RPMI7951 (cell line): Measurements from ENCODE around the gene TNRC6A. TPM values are rescaled to one million over a fixed set of nuclear protein-coding genes. Genes with fewer than 3 reads are reported as not detected.
A peak's percentile ranks its signal among the peaks of the same experiment; 100 is the strongest.
"Not testable (repeated sequence)": the region's sequence is repeated elsewhere in the genome, so short reads cannot be mapped to it uniquely, and the experiment has no call there.

Experiments used
- DNase-seq: peaks from one replicate; pipeline ENCODE4 v3.0.0-alpha.2; 2012; ENCODE audit warnings: low read depth
- total RNA-seq: library from RNA; depleted of rRNA; stranded (reverse); fragments of >200 nt; shearing (Covaris generic); gene quantifications from 2 replicates; pipeline ENCODE4 v1.2.3, GENCODE V29; 2014

Gene TNRC6A
- total RNA-seq, 1 experiment from 2014 or later = 11.9 TPM

DNA sequence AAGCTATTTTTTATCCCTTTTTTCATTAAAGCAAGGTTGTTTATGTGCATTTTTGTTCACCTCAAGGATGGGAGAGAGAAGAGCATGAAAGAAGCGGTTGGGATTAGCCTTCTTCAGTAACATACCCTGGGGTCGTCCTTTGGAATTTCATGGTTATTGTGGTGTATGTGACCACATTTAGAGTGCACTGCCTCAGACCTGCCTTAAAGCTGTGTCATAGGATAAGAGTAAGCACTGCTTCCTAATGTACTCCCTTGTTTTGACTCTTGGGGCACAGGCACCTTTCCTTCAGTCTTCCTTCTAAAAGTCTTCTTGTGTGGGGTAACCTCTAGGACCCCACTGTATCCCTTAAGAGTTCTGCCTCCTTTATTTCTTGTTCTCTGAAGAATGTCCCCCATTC, 28.9 kb downstream of the TNRC6A start:
- DNase-seq = peak; percentile 36

GRCh38 chr16:24759006-24759405, 29.6 kb downstream of the TNRC6A start:
- no peak for DNase-seq

DNA sequence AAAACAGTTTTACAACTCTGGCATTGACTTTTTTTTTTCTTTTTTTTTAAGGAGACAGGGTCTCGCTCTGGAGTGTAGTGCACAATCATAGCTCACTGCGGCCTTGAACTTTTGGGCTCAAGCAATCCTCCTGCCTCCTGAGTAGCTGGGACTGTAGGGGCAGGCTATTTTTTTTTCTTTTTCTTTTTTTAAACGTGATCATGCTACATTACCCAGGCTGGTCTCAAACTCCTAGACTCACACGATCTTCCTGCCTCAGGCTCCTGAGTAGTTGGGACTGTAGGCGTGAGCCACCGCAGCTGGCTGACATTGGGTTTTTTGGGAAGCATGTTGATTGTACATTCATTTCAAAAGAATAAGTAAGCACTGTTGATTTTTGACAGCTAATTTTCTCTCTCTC, 32.1 kb downstream of the TNRC6A start:
- no peak for DNase-seq

DNA sequence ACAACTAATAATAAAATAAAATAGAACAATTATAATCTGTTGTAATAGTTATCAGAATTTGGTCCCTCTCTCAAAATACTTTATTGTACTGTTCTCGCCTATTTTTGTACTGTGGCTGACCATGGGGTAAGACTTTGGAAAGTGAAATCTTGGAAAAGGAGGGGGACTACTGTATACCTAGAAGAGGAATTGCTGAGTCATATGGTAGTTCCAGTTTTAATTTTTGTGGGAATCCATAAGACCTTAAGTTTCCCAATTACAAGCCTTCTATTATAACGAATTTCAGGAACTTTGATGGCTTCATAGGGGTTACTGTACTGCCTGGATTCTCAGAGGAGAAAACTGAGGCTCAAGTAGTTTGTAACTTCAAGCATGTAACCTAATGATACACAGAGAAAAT, 35.5 kb downstream of the TNRC6A start:
- no peak for DNase-seq

DNA sequence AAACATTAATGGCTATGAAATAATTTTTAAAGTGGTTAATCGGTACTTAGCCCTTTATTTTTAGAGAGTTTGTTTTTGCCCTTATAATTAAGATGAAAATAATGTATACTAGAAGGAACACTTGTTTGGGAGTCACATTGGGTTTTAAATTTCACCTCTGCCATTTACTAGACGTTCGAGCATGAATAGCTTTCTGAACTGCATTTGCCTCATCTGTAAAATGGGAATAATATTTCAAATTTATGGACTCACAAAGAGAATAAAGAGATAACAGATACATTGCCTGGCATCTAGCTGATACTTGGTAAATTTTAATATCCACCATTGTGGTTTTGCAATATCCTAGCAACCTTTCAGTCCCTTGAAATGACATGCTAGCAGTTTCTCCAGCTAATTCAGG, 36.6 kb downstream of the TNRC6A start:
- no peak for DNase-seq

- DNase-seq = no peak
Observed at GRCh38 chr16:24769806-24770205, 40.4 kb downstream of the TNRC6A start.

GRCh38 chr16:24771132-24771778, 41.8 kb downstream of the TNRC6A start:
- peak; percentile 20 for DNase-seq

DNA sequence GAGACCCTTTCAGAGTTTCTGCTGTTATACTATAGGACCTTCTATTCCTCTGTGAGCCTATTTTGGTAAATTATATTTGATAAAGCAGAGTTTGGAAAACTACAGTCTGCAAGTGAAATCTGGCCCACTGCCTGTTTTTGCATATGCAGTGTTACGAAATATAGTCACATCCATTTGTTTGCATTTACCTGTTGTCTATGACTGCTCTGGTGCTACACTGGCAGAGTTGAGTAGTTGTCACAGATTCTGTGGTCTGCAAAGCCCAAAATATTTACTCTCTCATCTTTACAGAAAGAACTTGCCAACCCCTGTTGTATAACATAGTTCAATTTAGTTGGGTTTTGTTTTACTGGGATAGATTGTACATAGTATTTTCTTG, 42.3 kb downstream of the TNRC6A start:
- DNase-seq = no peak

- no peak for DNase-seq
Observed at GRCh38 chr16:24773771-24774427, 44.4 kb downstream of the TNRC6A start.

DNA sequence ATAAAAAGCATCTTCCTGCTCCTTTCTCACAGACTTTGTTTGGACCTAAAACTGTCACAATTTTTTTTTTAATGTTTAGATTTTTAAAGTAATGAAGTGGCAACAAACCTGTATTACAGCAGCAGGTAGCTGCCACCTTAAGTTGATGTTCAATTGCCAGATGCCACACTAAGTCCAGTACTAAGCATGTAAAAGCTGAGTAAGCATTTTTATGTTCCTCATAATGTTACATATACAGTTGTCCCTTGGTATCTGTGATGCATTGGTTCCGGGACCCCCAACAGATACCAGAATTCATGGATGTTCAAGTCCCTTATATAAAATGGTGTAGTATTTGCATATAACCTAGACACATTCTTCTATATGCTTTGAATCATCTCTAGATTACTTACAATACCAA, 45.1 kb downstream of the TNRC6A start:
- DNase-seq = no peak

DNA sequence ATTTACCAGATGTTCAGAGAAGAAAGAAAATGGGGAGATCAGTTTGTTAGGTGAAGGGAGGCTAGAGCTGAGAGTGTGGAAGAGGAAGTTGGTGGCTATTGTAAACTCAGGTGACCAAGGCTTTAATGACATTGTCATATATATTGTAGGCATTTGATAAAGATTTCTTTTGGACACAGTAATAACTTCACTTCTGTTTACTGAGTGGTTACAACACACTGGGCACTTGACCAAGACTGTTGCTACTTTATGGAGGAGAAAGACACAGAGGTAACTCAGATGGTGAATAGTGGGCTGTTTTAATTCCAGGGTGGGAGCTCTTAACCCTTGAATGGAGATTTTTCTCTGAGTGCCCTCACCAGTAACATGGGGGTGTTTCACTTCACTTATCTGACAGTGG, 46.0 kb downstream of the TNRC6A start:
- no peak for DNase-seq

DNA sequence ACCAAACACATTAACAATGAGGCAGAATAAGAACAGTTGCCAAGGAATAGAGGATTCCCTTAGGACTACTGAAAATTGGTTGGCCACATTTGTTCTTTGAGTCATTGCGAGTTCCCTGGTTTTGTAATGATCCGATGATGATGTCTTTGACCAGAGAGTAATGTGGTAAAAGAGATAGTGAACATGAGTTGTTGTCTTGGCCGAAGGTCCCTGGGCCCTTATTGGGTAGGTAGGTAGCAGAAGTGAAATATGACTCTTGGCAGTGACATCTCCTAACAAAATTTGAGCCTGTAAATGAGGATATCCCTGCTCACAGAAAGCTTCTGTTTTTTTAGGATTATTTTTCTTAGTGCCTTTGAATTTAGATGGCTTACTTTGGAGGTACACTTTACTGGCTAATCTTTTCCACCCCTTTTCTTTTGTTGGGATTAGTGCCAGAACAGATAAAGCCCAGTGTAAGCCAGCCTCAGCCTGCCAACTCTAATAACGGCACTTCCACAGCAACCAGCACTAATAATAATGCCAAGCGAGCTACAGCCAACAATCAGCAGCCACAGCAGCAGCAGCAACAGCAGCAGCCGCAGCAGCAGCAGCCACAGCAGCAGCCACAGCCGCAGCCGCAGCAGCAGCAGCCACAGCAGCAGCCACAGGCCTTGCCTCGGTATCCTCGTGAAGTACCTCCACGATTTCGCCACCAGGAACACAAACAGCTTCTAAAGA, 47.2 kb downstream of the TNRC6A start:
- DNase-seq = no peak

- no peak for DNase-seq
Observed at GRCh38 chr16:24778671-24779070, 49.2 kb downstream of the TNRC6A start.

- no peak for DNase-seq
Observed at GRCh38 chr16:24781256-24781655, 51.8 kb downstream of the TNRC6A start.

DNA sequence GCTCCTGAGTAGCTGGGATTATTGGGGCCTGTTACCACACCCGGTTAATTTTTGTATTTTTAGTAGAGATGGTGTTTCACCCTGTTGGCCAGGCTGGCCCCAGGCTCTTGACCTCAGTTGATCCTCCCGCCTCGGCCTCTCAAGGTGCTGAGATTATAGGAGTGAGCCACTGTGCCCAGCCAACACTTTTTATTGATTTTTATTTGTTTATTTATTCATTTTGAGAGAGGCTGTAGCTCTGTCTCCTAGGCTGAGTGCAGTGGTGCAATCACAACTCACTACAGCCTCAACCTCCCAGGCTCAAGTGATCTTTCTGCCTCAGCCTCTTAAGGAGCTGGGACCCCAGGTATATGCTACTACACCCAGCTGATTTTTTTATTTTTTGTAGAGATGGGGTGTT, 54.7 kb downstream of the TNRC6A start:
- no peak for DNase-seq

DNA sequence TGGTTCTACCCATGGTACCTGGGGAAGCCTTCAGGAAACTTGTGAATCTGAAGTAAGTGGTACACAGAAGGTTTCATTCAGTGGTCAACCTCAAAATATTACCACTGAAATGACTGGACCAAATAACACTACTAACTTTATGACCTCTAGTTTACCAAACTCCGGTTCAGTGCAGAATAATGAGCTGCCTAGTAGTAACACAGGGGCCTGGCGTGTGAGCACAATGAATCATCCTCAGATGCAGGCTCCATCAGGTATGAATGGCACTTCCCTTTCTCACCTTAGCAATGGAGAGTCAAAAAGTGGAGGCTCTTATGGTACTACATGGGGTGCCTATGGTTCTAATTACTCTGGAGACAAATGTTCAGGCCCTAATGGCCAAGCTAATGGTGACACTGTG, 60.4 kb downstream of the TNRC6A start:
- no peak for DNase-seq

GRCh38 chr16:24800586-24800985, 71.1 kb downstream of the TNRC6A start:
- DNase-seq = peak; percentile 15

DNA sequence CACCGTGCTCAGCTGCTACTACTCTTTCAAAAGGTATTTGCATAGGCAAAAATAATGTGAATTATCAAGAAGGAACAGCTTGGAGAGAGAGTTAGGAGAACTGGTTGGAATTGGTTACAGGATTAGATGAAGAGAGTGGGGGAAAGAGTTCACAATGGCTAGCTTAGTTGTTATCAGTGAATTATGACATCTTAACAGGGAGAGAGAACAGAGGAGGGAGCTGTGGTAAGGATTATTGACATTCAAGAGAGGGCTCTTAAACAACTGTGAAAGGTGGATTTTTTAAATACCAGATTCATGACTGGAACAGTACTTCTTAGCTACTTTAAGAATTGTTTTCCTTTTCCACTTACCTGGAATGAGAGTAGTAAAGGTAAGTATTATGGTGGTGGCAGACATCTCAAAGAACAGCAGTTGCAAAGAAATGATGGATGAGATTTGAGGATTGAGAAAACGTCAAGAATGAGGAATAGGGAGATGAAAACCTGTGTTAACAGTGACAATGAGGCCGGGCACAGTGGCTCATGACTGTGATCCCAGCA, 72.4 kb downstream of the TNRC6A start:
- DNase-seq = no peak

DNA sequence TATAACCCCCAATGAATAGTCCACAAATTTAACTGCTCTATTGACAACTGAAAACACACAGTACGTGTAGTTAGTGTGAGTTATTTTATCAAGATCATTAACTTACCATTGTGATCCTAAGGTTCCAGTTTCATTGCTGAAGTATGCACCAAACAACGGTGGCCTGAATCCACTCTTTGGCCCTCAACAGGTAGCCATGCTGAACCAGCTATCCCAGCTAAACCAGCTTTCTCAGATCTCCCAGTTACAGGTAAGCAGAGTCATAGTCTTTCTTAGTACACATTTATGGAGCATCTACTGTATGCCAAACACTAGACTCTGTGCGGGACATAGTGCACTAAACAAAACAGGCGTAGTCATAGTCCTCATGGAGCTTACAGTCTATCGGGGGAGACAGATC, 76.0 kb downstream of the TNRC6A start:
- DNase-seq = no peak

DNA sequence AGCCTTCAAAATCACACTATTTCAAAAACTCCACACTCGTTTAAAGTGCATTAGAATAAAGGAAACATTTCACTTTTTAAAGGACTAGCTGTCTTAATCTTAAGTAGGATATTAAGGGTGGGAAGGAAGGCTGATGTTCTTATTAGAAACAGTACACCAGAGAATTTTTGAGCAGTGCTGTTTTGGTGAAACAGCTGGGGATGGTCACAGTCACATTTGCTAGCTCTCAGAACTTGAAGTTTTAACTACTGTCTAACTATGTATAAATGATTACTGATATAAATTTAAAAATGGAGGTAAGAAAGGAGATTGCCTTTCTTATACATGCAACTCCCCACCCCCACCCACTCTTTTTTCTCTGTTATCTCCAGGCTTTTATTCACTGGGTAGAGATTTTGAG, 77.8 kb downstream of the TNRC6A start:
- DNase-seq = no peak

DNA sequence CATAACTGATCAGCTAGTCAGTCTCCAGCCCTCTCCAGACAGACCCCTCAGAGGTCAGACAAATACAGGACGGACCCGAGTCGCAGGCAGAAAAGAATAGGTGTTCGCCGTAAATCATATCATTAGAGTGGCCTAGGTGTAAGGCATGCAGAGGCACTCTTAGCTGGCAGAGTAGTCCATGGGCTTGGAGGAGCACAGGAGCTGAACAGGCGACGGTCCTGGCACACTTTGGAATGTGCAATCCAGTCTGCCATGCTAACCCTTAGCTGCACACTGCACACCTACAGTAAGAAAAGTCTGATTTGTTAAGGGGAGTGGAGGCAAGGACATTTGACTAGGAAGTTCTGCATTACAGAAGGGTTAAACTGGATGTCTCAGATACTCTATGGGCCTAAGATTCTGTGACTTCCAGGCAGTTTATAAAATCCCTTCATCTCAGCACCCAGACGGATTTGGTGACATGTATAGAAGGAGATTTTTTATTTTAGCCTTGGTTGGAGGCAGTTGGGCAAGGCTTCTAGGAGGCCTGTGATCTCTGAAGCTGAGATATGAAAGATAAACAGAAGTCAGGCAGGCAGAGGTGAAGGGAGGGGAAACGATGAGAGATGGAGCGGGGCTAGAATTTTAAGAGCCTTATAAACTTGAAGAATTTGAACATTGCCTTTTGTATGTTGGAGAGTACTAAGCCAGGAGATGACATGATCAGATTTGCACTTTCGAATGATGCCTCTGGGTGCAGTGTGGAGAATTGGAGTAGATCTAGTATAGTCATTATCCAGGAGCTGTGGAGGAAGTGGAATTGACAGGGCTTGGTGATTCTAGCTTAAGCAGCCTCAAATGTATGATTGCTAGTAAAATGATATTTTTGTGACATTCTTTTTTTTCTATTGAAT, 81.7 kb downstream of the TNRC6A start:
- no peak for DNase-seq

- not testable (repeated sequence) for DNase-seq
Observed at GRCh38 chr16:24812813-24813212, 83.4 kb downstream of the TNRC6A start.
